Neural cell (in vitro differentiated cells): ENCODE data around the gene ADD2.

Source experiments
- CTCF ChIP-seq: fragments of 450-650 bp; IDR thresholded peaks from 2 replicates; pipeline ENCODE4 v1.5.1; 2014; ENCODE audit warnings: antibody characterized with exemption, mild to moderate bottlenecking, moderate library complexity; ENCODE audit not compliant: poor library complexity, severe bottlenecking
- EZH2 ChIP-seq: fragments of 200-600, 300-800 bp; shearing (Covaris generic), sonication (generic); IDR thresholded peaks from 2 replicates; pipeline ENCODE4 v1.6.1; 2014; ENCODE audit warnings: antibody characterized with exemption, low read length, borderline replicate concordance, mild to moderate bottlenecking; ENCODE audit not compliant: insufficient read depth, poor library complexity, severe bottlenecking

GRCh38 chr2:70616168-70616694 is 151.8 kb downstream of the ADD2 start:
- TF ChIP-seq EZH2 (no peak), CTCF (no peak)
